Mesothelial cell of epicardium (in vitro differentiated cells): ENCODE results near the gene CA5B. TPM values are rescaled to one million over a fixed set of nuclear protein-coding genes. Genes with fewer than 3 reads are reported as not detected.
"Not testable (repeated sequence)": the region's sequence is repeated elsewhere in the genome, so short reads cannot be mapped to it uniquely, and the experiment has no call there.

Experiments used
- DNase-seq, 2 experiments: peaks; one replicate each; pipeline ENCODE4 v3.0.0; 2021; ENCODE audit warnings: low spot score in 2 of 2; ENCODE audit not compliant: unreplicated experiment in 2 of 2
- H3K27ac Mint-ChIP-seq: 2 replicates; pipeline ENCODE4 v1.8.0; 2021; ENCODE audit warnings: mixed read lengths
- H3K27me3 Mint-ChIP-seq: 2 replicates; pipeline ENCODE4 v1.8.0; 2021; ENCODE audit warnings: low read depth, mixed read lengths
- H3K36me3 Mint-ChIP-seq: 2 replicates; pipeline ENCODE4 v1.8.0; 2021; ENCODE audit warnings: mixed read lengths
- H3K4me1 Mint-ChIP-seq: 2 replicates; pipeline ENCODE4 v1.8.0; 2021; ENCODE audit warnings: mixed read lengths
- H3K4me3 Mint-ChIP-seq: 2 replicates; pipeline ENCODE4 v1.8.0; 2021; ENCODE audit warnings: mild to moderate bottlenecking, moderate library complexity, mixed read lengths
- H3K9me3 Mint-ChIP-seq: 2 replicates; pipeline ENCODE4 v1.8.0; 2021; ENCODE audit warnings: mixed read lengths
- total RNA-seq: library from RNA; stranded (reverse); gene quantifications from 3 replicates; pipeline ENCODE4 v1.2.1, GENCODE V29; 2021
- TF ChIP-seq, protein P1 (sequence below): fragments of 200-600 bp; sonication (generic); IDR thresholded peaks from one replicate; pipeline ENCODE4 v1.5.0; 2021; ENCODE audit warnings: antibody characterized with exemption; ENCODE audit not compliant: unreplicated experiment

The CA5B gene, protein sequence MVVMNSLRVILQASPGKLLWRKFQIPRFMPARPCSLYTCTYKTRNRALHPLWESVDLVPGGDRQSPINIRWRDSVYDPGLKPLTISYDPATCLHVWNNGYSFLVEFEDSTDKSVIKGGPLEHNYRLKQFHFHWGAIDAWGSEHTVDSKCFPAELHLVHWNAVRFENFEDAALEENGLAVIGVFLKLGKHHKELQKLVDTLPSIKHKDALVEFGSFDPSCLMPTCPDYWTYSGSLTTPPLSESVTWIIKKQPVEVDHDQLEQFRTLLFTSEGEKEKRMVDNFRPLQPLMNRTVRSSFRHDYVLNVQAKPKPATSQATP
- total RNA-seq: 24.0 to 25.3 TPM (median 24.7 TPM) in 3 replicates

DNA sequence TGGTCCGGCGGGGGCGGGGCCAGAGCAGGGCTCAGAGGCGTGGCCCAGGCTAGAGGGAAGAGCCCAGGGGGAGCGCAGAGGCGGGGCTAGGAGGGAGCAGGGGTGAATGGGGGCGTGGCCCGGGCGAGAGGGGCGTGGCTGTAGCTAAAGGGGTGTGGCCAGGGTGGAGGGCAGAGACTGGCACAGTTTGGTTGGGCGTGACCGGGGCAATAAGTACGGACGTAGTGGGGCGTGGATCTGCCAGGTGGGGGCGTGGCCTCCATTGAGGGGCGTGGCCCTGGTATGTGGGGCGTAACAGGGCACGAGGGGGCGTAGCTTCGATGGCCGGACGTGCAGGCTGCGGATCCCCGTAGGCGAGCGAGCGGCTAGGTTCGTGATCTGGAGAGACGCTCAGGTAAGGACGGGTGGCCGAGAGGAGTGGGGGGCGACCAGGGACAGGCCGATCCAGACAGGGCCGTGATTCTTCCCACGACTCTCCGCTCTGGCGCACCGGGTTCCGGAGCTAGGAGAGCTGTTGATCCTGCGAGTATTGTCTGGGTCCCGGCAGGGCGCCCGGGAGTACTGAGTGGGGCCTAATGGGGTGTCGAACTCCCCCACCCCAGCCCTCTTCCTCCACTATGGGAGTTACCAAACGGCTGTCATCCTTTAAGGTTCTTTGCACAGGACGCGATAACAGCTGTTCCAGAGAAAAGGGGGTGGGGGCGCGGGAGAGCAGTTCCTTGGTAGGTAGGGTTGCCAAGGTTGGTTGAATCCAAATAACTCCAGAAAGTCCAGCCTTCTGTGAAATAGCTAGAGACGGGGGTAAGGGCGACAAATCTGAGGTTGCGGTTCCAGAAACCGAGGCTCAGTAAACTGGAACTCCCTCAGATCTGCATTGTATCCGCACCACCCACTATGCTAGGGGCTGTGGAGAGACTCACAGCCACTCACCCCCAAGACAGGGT lies at the start of gene CA5B:
Gene CA5B, plus strand, starts transcription at position 312 of the 944 bp plus-strand sequence. CDS start 11,754 bp downstream, outside the sequence.
- peak within 1 kb of the TSS; percentile 87 for H3K4me3 Mint-ChIP-seq
- DNase-seq: peak; percentile 97 to 99
- H3K27ac Mint-ChIP-seq: peak within 1 kb of the TSS; percentile 94
- peaks cover 7% of the 10 kb centered on the region for H3K36me3 Mint-ChIP-seq
- H3K27me3 Mint-ChIP-seq: no peaks in the 10 kb centered on the region
- H3K4me1 Mint-ChIP-seq: peaks cover 33% of the 10 kb centered on the region
- TF ChIP-seq, protein P1, sequence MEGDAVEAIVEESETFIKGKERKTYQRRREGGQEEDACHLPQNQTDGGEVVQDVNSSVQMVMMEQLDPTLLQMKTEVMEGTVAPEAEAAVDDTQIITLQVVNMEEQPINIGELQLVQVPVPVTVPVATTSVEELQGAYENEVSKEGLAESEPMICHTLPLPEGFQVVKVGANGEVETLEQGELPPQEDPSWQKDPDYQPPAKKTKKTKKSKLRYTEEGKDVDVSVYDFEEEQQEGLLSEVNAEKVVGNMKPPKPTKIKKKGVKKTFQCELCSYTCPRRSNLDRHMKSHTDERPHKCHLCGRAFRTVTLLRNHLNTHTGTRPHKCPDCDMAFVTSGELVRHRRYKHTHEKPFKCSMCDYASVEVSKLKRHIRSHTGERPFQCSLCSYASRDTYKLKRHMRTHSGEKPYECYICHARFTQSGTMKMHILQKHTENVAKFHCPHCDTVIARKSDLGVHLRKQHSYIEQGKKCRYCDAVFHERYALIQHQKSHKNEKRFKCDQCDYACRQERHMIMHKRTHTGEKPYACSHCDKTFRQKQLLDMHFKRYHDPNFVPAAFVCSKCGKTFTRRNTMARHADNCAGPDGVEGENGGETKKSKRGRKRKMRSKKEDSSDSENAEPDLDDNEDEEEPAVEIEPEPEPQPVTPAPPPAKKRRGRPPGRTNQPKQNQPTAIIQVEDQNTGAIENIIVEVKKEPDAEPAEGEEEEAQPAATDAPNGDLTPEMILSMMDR: no peak
- H3K9me3 Mint-ChIP-seq: no peaks in the 10 kb centered on the region

DNA sequence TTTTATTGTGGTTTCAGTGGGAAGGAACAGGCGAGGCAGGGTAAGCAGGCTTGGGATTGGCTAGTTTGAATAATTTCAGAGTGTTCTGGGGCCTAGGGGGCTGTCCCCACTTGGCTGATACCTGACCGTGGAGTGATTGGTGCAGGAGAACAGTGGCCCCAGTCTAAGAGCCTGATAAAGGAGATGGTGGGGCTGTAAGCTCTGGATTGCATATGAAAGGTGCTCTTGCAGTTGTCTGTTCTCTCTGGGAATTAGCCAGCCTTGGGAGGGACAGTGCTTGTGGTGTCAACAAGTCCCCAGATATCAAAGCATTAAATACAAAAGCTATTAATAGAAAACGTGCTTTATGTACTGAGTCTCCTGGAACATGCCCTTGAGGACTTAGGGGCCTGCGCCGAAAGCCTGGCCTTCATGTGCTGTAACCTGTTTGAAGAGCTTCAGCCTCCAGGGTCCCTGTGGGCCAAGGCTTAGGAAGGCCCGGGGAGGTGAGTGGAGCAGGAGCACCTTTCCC lies 43.1 kb upstream of the CA5B start:
- no peaks in the 10 kb centered on the region for H3K4me1 Mint-ChIP-seq
- no peak overlapping the region for H3K4me3 Mint-ChIP-seq
- peaks cover 16% of the 10 kb centered on the region for H3K36me3 Mint-ChIP-seq
- no peaks in the 10 kb centered on the region for H3K9me3 Mint-ChIP-seq
- TF ChIP-seq, protein P1: no peak
- H3K27me3 Mint-ChIP-seq: no peaks in the 10 kb centered on the region
- H3K27ac Mint-ChIP-seq: no peak overlapping the region
- DNase-seq: no peak

DNA sequence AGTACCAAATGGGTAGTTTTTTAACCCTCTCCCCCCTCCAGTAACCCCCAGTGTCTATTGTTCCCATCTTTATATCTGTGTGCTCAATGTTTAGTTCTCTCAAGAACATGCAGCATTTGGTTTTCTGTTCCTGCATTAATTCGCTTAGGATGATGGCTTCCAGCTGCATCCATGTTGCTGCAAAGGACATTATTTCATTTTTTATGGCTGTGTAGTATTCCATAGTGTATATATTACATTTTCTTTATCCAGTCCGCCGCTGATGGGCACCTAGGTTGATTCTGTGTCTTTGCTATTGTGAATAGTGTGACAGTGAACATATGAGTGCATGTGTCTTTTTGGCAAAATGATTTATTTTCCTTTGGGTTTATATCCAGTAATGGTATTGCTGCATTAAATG lies 41.6 kb upstream of the CA5B start:
- Mint-ChIP-seq H3K9me3 (no peaks in the 10 kb centered on the region), H3K27ac (no peak overlapping the region), H3K27me3 (no peaks in the 10 kb centered on the region), H3K4me3 (no peak overlapping the region), H3K36me3 (peaks cover 9% of the 10 kb centered on the region), H3K4me1 (no peaks in the 10 kb centered on the region)
- TF ChIP-seq, protein P1: no peak
- DNase-seq: no peak

DNA sequence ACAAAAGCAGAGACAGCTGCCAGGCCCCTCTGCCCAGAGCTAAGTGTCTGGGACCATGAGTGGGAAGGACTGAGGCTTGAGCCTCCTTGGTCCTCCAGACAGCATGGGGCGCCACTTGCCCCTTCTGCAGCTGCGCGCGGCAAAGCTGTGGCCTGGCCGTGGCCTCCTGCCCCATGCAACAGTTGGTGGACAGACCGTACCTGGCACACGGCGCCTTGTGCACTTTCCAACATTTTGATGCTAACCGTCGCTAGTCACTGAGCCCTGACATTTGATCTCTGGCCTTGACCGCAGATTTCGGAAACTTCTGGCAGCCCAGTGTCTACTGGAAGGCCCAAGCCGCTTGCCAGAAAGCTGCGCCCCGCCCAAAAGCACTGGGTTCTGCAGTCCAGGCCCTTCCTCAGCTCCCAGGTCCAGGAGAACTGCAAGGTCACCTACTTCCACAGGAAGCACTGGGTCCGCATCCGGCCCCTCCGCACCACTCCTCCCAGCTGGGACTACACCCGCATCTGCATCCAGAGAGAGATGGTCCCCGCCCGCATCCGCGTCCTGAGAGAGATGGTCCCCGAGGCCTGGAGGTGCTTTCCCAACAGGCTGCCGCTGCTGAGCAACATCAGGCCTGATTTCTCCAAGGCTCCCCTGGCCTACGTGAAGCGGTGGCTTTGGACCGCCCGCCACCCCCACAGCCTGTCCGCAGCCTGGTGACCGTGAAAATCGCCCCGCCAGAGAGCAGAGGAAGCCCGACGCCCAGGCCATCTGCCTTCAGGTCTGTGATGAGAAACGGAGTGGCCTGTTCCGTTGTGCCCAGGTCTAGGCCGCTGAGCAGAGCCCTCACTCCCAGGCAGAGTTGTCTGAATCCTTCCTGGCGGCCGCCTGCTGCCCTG lies 35.3 kb upstream of the CA5B start:
- TF ChIP-seq, protein P1: no peak
- peaks cover under 1% of the 10 kb centered on the region for H3K36me3 Mint-ChIP-seq
- H3K4me3 Mint-ChIP-seq: no peak overlapping the region
- H3K9me3 Mint-ChIP-seq: no peaks in the 10 kb centered on the region
- DNase-seq: no peak
- no peaks in the 10 kb centered on the region for H3K4me1 Mint-ChIP-seq
- no peak overlapping the region for H3K27ac Mint-ChIP-seq
- H3K27me3 Mint-ChIP-seq: no peaks in the 10 kb centered on the region

DNA sequence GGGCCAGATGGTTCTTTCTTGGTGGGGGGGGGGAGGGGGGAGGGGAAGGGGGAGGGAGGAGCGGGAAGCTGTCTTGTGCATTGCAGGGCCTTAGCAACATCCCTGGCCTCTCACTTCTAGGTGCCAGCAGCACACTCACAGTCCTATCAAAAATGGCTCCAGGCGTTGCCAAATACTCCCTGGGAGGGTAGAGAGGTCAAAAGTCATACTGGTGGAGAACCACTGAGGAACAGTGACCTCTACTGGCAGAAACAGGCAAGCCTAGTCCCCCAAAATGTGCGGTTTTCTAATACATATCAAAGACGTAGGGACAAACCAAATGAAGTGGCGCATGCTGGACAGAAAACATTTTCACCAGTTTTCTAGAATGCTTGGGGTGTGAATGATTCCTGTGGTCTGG lies 34.3 kb upstream of the CA5B start:
- not testable (repeated sequence) for H3K27ac Mint-ChIP-seq, H3K4me1 Mint-ChIP-seq, H3K9me3 Mint-ChIP-seq, H3K4me3 Mint-ChIP-seq, DNase-seq, H3K27me3 Mint-ChIP-seq, H3K36me3 Mint-ChIP-seq

DNA sequence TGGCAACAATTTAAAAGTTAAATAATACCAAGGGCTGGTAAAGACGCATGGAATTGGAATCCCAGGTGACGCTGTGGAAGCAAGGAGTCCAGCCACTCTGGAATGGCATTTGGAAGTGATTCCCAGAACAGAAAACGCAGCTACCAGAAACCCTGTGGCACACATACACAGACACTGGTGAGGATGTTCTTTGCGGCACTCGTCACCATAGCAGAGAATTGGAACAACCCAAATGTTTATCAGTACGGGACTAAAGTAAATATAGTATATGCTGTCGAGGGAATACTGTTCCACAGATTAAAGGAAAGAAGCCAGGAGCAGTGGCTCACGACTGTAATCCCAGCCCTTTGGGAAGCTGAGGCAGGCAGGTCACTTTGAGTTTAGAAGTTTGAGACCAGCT lies 33.8 kb upstream of the CA5B start:
- not testable (repeated sequence) for H3K27ac Mint-ChIP-seq, H3K4me1 Mint-ChIP-seq, H3K4me3 Mint-ChIP-seq, H3K27me3 Mint-ChIP-seq, H3K36me3 Mint-ChIP-seq, H3K9me3 Mint-ChIP-seq, DNase-seq
